ENCODE data around the gene KLHL29. TPM values are rescaled to one million over a fixed set of nuclear protein-coding genes. Genes with fewer than 3 reads are reported as not detected.

The KLHL29 gene
- total RNA-seq, 1 donor from 2014 or later, result 0.65 TPM

DNA sequence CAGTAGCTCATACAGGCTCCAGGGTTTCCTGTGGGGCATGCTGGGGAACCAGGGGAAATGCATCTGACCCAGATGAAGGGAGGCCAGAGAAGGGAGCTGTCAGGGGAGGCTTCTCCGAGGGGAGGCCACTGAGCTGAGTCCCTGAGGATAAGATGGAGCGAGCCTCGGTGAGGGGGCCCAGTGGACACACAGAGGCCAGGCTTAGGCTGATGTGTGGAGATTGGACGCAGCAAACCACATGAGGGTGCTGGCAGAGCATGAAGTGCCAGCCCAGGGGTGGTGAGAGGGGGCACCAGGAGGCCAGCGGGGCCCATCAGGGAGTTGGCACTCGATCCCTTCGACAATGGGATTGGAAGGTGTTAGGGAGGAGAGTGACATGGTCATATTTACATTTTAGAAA is 235.0 kb downstream of the KLHL29 start:
- intact Hi-C loops (cut with DNase I), result no loop called here

DNA sequence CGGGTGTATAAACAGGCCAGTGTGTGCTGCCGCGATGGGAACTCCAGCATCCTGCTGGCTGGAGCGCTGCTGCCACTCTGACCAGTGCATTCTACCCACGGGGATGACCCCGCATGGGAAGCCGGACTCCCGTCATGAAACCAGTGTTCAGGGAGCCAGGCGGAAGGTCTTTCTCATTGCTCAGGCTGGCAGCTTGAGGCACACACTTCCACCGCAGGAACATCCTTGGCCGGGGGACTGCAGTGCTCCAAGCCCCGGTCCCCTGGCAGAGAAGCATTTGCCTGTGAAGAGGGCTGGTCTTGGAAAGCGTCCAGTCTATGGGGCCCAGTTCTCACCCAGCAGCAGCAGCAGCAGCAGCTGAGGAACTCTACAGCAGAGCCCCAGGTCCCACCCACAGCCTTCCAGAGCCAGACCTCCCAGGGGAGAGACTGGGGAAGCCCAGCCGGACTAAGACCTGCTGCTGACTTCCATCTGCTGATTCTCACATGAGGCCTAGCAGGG is 235.9 kb downstream of the KLHL29 start:
- ATAC-seq (ENCODE audit: poor library complexity), result peak; percentile 29
- intact Hi-C loops (cut with DNase I), result no loop called here
- DNase-seq, result no peak

More for the DNA sequence above, 235.0 kb downstream of the KLHL29 start:
- ATAC-seq (ENCODE audit: poor library complexity) (no peak), DNase-seq (no peak)

GRCh38 chr2:23621616-23622015 is 236.6 kb downstream of the KLHL29 start:
- DNase-seq (no peak), ATAC-seq (ENCODE audit: poor library complexity) (no peak)
- intact Hi-C loops (cut with DNase I), result no loop called here

- DNase-seq (peak; percentile 20), ATAC-seq (ENCODE audit: poor library complexity) (no peak)
- intact Hi-C loops (cut with DNase I), result no loop called here
These were observed 237.5 kb downstream of the KLHL29 start for GRCh38 chr2:23622466-23622865.

DNA sequence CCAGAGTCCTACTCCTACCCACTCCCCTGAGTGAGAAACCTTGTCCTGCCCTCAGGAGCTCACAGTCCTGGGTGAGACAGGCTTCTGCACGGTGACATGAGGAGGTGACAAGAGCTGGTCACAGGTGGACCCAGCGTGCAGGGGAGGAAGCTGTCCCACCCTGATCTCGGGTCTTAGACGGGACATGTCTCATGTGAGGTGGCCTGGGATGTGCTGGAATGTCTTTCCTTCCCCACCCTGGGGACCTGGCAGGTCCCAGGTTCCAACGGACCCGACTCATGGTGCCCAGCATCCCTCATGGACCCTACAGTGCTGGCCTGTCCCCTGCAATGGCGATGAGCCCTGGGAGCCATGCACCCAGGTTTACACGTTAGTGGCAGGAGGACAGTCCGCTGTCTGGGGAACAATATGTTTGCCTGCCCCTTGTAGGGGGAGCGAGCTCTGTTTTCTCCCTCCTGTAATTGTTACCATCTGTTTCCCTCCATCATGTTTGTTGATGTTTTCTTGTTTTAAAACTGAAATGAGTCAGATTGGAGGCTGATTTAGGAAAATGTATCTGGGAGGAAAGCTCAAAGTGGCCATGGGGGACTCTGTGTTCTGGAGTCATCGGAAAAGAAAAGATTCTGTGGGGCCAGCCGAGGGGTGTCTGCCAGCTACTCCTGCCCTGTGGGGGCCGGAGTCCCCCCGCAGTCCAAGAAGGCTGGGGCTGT is 238.1 kb downstream of the KLHL29 start:
- intact Hi-C loops (cut with DNase I), result no loop called here
- ATAC-seq (ENCODE audit: poor library complexity), result no peak
- peak; percentile 13 for DNase-seq

- intact Hi-C loops (cut with DNase I), result no loop called here
- DNase-seq (no peak), ATAC-seq (ENCODE audit: poor library complexity) (no peak)
These were observed 239.4 kb downstream of the KLHL29 start for GRCh38 chr2:23624378-23624777.

GRCh38 chr2:23624915-23625314 is 239.9 kb downstream of the KLHL29 start:
- intact Hi-C loops (cut with DNase I), result no loop called here
- no peak for ATAC-seq (ENCODE audit: poor library complexity)
- DNase-seq, result no peak

DNA sequence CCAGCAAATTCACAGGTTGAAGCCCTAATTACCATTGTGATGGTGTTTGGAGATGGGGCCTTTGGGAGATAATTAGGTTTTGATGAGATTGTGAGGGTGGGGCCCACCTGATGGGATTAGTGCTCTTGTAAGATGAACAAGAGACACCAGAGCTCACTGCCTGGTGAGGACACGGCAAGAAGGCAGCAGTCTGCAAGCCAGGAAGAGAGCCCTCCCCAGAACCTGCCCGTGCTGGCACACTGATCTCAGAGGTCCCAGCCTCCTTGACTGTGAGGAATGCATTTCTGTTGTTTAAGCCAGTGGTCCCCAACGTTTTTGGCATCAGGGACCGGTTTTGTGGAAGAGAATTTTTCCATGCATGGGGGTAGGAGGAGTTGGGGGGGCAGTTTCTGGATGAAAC is 240.7 kb downstream of the KLHL29 start:
- intact Hi-C loops (cut with DNase I), result no loop called here
- peak; percentile 7 for DNase-seq

GRCh38 chr2:23626701-23627230 is 241.8 kb downstream of the KLHL29 start:
- DNase-seq, result peak; percentile 25
- intact Hi-C loops (cut with DNase I), result no loop called here

More for the DNA sequence above, 240.7 kb downstream of the KLHL29 start:
- ATAC-seq (ENCODE audit: poor library complexity), result no peak

DNA sequence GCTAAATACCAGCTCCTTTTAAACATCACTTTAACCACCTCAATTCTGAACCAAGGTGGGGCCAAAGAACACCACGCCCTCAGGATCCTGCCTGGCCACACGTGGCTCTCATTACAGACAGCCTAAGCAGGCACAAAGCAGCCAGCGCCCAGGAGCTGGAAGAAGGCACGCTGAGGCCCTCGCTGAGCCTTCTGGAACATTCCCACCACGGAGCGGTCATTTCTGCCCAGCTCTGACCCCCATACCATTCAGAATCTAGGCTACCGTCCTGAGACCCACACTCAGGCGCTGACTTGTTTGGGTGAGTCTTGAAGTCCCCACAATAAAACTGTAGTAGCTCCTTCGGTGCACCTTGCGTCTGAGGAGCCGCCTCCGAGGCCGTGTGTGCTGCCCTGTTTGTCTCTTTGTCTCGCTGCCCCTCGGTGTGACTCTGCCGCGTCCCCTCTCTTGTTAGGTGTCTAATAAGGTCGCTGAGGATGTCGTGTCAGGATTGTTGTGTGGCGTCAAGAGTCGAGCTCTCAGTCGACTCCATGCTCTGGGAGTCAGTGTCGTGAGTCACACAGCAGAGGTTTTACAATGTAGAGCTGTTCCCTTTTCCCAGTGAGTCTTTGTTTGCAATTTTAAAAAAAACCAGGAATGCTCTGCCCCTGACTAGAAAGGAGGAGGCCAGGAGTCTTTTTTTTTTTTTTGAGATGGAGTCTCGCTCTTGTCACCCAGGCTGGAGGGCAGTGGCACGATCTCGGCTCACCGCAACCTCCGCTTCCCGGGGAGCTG is 242.4 kb downstream of the KLHL29 start:
- DNase-seq, result peak; percentile 27
- intact Hi-C loops (cut with DNase I), result no loop called here
- no peak for ATAC-seq (ENCODE audit: poor library complexity)

More at GRCh38 chr2:23626701-23627230, 241.8 kb downstream of the KLHL29 start:
- ATAC-seq (ENCODE audit: poor library complexity), result no peak

GRCh38 chr2:23628926-23629771 is 244.2 kb downstream of the KLHL29 start:
- peak; percentile 39 for DNase-seq
- no peak for ATAC-seq (ENCODE audit: poor library complexity)
- intact Hi-C loops (cut with DNase I), result no loop called here

DNA sequence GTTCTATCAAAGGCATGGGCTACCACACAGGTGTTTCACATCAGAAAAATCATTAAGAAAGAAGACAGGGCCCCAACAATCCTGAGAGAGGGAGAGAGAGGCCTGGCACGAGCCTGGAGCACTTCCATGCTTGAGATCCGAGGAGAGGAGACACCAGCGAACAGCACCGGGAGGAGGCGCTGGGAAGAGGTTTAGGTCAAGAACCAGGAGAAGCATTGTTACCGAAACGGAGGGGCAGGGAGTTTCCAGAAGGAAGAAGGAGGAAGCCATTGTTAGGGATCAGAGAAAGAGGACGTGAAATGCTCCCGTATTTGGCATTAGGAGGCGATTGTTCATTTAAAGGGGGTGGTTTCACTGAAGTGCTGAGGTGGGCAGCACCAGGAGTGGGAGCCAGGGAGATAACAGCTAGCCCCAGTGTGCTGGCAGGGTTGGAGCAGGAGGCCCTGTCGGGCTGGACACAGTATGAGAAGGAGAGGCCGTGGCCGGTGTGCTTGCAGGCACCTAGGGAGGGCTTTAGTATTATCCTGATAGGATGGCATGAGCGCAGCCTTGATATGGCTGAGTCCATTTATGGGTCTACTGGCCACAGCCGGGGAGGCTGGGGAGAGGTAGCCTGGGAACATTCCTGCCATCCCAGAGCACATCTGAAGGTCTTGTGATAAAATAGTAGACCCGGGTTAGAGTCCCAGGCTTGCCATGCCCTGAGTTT is 244.9 kb downstream of the KLHL29 start:
- ATAC-seq (ENCODE audit: poor library complexity), result no peak
- intact Hi-C loops (cut with DNase I), result no loop called here
- peak; percentile 16 for DNase-seq

DNA sequence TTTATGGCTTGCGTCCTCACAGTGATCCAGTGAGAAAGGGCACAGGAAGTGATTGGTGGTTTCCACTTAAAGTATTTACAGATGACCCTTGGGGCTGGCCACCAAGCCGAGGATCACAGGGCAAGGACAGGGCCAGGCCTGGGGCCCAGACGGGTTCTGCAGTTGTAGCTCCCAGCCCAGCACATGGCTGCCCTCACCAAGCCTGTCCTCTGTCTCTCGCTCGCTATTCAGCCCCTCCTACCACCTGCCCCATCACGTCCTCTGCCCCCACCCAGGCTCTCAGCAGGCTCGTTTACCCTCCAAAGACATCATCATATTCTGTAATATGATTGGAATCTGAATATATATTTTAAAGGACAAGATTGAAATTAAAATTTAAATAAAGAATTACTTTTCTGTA is 246.0 kb downstream of the KLHL29 start:
- no peak for DNase-seq
- no peak for ATAC-seq (ENCODE audit: poor library complexity)
- intact Hi-C loops (cut with DNase I), result no loop called here

DNA sequence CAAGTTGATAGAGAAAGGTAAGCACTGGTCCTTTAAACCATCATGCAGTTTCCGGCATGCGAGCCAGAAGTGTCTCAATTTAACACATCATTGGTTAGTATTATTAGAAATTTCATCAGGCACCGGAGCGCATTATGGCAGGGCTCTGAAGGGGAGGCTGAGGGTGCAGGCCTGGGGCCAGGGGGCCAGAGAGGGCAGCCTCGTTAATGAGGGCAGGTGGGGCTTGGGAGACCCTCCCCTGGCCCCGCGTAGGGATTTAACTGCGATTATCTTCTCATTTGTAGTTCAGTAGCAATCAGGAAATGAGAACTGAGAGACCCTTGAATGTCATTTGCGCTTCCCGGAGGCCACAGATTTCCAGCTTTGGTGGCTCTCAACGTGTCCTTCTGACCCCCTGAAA is 246.4 kb downstream of the KLHL29 start:
- DNase-seq, result peak; percentile 7
- intact Hi-C loops (cut with DNase I), result no loop called here
- ATAC-seq (ENCODE audit: poor library complexity), result no peak

GRCh38 chr2:23632386-23632785 is 247.4 kb downstream of the KLHL29 start:
- intact Hi-C loops (cut with DNase I), result no loop called here
- DNase-seq, result peak; percentile 18
- no peak for ATAC-seq (ENCODE audit: poor library complexity)

GRCh38 chr2:23632831-23633395 is 247.9 kb downstream of the KLHL29 start:
- peak; percentile 13 for DNase-seq
- intact Hi-C loops (cut with DNase I), result no loop called here
- ATAC-seq (ENCODE audit: poor library complexity), result no peak

GRCh38 chr2:23633966-23634365 is 249.0 kb downstream of the KLHL29 start:
- no peak for ATAC-seq (ENCODE audit: poor library complexity)
- intact Hi-C loops (cut with DNase I), result no loop called here
- DNase-seq, result no peak

Data from Right ventricle myocardium superior (tissue), 1 donor.